AG09319 (cell line): ENCODE measurements around the gene EEF1G.

Experiments used
- DNase-seq: peaks from one replicate; pipeline ENCODE4 v3.0.0-alpha.2; 2010; ENCODE audit warnings: low read depth; ENCODE audit errors: extremely low read depth
- TF ChIP-seq, protein P1 (sequence below): IDR thresholded peaks from 2 replicates; pipeline ENCODE4 v1.5.1; 2011; ENCODE audit warnings: low read depth, mild to moderate bottlenecking, inconsistent platforms, low read length, moderate library complexity

EEF1G gene

DNA sequence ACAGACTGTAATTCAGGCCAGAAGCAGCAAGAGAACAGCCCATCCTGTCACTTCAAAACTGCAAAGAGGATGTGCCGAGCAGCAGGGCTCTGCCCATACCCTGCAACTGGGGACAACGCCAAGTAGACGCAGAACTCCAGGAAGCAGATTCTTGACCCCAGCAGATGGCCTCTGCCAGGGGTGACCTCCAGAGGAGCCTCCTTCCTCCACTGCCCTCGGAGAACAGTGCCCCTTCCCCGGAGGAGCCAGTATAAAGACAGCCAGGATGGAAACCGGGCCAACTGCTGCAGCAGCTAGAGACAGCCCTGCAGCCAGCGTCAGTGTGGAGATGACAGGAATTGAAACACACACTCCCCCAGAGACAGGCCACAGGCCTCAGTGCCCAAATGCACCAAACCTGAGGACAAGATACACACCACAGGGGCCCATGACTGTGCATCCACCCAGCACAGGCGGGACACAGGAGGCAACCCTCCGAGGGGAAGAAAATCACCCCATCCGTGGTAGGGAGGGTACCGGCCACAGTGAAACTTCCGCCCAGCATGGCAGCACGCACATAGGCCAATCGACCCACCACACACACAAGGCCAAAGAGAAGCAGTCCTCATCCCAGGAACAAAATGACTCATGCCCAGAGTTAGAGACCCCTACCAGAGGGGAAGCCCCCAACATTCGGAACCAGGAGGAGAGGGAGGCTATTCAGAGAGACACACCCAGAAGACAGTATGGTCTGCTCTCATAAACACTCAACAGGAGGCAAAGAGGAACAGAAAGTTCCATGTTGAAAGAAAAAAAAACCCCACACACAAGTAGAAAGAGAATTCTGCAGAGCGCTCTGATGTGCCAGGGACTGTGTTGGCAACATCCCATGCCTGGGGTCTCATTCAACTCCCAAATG lies 32.6 kb downstream of the EEF1G start:
- TF ChIP-seq, protein P1, sequence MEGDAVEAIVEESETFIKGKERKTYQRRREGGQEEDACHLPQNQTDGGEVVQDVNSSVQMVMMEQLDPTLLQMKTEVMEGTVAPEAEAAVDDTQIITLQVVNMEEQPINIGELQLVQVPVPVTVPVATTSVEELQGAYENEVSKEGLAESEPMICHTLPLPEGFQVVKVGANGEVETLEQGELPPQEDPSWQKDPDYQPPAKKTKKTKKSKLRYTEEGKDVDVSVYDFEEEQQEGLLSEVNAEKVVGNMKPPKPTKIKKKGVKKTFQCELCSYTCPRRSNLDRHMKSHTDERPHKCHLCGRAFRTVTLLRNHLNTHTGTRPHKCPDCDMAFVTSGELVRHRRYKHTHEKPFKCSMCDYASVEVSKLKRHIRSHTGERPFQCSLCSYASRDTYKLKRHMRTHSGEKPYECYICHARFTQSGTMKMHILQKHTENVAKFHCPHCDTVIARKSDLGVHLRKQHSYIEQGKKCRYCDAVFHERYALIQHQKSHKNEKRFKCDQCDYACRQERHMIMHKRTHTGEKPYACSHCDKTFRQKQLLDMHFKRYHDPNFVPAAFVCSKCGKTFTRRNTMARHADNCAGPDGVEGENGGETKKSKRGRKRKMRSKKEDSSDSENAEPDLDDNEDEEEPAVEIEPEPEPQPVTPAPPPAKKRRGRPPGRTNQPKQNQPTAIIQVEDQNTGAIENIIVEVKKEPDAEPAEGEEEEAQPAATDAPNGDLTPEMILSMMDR = no peak
- DNase-seq = no peak

DNA sequence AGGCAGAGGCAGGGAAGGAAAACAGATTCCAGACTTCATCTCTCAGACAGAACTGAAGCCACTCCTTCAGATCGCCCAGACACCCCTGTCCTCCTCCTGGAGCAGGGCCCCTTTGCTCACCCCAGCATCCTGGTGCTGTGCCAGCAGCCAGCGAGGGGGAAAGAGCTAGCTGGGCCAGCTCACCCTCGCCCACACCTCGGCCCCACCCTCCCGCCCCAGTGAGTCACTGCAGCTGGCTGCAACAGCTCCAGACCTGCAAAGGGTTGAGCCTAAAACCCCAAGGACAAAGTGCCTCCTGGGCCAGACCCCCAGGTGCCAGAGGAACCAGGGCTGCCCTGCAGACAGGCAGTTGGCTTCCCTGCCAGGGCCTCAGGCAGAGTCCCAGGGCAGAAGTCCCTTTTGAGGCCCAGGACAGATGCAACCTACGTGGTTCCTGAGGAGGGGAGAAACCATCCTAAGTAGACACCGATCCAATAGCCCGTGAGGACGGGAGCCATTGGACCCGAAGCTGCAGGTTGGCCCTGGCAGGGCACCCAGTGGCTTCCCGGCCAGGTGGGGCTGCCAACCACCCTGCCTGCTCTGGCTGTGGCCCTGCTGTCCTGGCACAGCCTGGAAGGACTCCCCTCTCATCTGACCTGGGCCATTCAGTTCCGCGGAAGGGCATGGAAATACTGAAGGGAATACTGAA lies 34.3 kb downstream of the EEF1G start:
- DNase-seq = peak; percentile 72
- TF ChIP-seq, protein P1 = no peak

DNA sequence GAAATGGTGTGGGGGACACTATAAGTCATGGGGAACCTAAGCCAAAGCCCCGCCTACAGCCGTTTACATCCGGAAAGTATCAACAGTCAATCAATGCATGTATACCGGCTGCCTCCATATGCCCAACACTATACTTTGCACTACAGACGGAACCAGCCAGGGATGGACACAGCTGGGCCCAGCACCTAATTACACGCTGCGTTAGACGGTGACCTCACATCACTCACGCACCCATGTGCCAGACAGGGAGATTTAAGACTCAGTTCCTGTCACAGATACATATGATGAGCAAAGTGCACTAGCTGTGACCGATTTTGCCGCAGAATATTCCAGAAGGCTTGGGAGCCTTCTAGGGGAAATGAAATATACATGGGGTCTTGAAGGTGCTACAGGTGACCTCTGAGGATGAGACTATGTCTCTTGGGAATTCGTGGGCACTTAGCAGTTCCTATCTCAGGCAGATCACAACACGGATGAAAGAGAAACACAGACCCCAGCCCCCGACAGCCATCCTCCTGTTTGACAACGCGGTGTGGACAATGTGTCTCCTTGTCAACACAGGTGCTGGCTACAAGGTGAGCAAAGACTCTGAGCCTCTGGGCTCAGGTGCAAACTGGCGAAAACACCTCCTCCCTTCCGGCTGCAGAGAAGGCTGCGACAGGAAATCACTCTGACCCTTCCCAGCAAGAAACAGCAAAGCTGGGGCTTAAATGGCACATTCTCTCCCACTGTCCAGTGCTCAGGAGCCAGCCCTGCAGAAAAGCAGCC lies 35.0 kb downstream of the EEF1G start:
- TF ChIP-seq, protein P1 = no peak
- no peak for DNase-seq

DNA sequence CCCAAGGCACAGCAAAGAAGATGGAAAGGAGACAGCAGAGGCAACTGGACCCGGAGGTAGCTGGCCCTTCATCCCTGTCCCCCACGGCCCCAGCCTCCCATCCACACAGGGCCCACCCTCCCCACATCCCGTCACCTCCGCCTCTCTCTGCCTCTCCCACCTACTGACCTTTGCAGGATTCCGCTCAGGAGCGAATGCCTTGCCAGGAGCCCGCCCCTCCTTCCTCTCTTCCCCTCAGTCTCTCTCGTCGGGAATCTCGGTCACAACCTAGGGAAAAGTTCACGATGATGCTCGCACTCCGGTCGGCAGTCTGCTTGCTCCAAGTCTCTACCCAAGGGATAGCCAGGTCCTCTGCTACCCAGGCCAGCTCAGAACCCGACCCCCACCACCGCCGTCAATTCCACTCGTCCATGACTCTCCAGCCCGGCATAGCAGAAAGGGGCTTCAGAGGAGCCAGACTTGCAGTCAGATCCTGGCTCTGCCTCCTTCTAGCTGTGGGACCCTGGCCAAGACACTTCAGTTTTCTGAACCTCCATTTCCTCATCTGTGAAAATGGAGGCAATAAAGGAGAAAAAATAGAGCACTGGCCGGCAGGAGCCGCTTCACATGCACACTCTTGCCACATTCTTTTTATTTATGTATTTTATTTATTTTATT lies 37.3 kb downstream of the EEF1G start:
- no peak for DNase-seq
- TF ChIP-seq, protein P1 = no peak

DNA sequence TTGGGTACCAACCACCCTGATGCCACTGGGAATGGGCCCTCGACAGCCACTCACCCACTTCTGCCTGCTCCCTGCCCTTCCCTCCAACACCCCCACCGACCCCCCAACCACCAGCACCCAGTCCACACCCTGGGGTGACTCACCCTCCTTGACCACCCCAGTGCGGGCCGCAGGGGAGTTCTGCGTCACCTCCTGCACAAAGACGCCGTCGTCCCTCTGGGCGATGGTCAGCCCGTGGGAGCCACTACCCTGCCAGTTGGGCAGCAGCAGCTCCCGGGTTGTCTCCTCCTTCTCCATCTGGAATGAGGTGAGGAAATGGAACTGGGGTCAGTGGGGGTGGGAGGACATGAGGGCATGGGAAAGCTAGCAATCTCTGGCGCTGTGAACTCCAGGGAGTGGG lies 37.9 kb downstream of the EEF1G start:
- DNase-seq = no peak
- TF ChIP-seq, protein P1 = no peak

DNA sequence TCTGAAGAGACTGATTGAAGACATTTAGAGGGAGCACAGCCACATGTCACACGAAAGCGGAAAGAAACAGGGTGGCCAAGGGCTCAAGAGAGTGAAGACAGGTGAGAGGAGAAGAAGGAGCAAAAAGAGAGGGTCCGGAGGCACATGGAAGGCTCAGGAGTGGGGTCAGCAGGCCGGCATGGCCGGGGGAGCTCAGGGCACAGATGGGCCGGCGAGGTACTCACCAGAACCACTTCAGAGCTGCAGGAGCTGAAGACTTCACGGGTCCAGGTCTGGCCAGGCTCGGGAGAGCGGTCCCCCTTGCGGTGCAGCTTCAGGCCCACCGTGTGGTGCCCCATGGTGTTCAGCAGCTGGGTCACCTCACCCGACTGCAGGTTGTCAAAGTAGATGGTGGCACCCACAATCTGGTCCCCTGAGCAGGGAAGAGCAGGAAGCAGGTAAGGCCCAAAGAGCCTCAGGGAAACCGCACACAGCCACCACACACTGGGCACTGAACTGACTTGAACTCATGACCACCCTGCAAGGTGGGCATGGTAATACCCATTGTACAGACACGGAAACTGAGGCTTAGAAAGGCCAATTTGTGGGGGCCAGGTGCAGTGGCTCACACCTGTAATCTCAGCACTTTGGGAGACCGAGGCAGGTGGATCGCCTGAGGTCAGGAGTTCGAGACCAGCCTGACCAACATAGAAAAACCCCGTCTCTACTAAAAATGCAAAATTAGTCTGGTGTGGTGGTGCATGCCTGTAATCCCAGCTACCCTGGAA lies 38.7 kb downstream of the EEF1G start:
- TF ChIP-seq, protein P1 = no peak
- no peak for DNase-seq
